Motor neuron (in vitro differentiated cells): Measurements from ENCODE around the gene TBC1D2. TPM values are rescaled to one million over a fixed set of nuclear protein-coding genes. Genes with fewer than 3 reads are reported as not detected.

ENCODE experiments used
- ATAC-seq, 8 experiments: fragments of 200-7000 bp; cut with Tn5 transposase; replicated peaks in 6 of 8; 2 replicates each; pipeline ENCODE4 v1.8.0; 2021; ENCODE audit warnings: mild to moderate bottlenecking in 8 of 8, moderate library complexity in 8 of 8
- H3K27ac ChIP-seq, 2 donors: fragments of 250-450 bp; sonication (Bioruptor Pico); 2 replicates each; pipeline ENCODE4 v1.9.0; 2021; ENCODE audit warnings: antibody characterized with exemption in 2 of 2, mild to moderate bottlenecking in 2 of 2, moderate library complexity in 1 of 2
- H3K4me1 ChIP-seq, 2 donors: fragments of 250-450 bp; sonication (Bioruptor Pico); replicated peaks in 1 of 2; 2 replicates each; pipeline ENCODE4 v1.6.1; 2021; ENCODE audit warnings: antibody characterized with exemption in 2 of 2, mild to moderate bottlenecking in 2 of 2, moderate library complexity in 1 of 2
- H3K4me3 ChIP-seq, 5 donors: fragments of 250-450 bp; sonication (Bioruptor Pico); 2 replicates each; pipeline ENCODE4 v1.9.0; 2021; ENCODE audit warnings: antibody characterized with exemption in 5 of 5, mild to moderate bottlenecking in 5 of 5, moderate library complexity in 4 of 5
- WGBS, 10 experiments: fragments of 450-650 bp; shearing (Covaris generic); methylation state at CpG; one replicate each; pipeline ENCODE4 v1.0.0; 2022; 5-methylcytosine and 5-hydroxymethylcytosine counted together
- in situ Hi-C, 9 experiments: fragments of 400-800 bp; cut with MboI; loops; one replicate each; pipeline ENCODE4 v1.15.0; 2021; ENCODE audit warnings: low sequenced_read_pairs in 9 of 9, low pct_unique_long_range_greater_than_20kb in 2 of 9; ENCODE audit not compliant: unreplicated experiment in 9 of 9
- total RNA-seq, 8 experiments: library from RNA; unstranded; fragments of 300-600 nt; gene quantifications; 2 replicates each; pipeline versions ENCODE4 v1.2.3 to v1.2.4, GENCODE V29; 2022

The TBC1D2 gene
- total RNA-seq, 8 experiments from 2014 or later: 0.79 to 10.6 (median 2.1) TPM

DNA sequence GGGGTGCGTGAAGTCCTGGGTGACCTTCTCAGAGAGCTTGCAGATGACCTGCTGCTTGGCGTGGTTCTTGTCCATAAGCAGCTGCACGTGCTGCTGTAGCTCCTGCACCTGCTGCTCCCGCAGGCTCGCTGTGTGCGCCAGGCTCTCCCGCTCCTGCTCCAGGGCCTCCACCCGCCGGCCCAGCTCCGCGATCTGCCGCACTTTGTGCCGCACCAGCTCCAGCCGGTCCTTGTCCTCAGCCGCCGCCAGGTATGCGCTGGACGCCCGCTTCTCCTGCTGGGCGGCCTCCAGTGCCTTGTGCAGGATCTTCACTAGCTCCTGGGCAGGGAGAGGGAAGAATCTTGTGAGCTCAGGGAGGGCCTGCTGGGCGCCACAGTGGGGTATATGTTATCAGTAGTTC, 34.5 kb downstream of the TBC1D2 start:
- Histone ChIP-seq H3K4me3 (no peak overlapping the region), H3K27ac (no peak overlapping the region), H3K4me1 (peaks cover 0 to 2% of the 10 kb centered on the region in 2 donors)
- in situ Hi-C loops: no loop called here
- 96 to 100% (median 100%) methylated on average over 1 to 8 of the region's 21 CpGs; no CpG with 5 or more reads in 7 of the 10 experiments for WGBS, 10 experiments
- no peak for ATAC-seq

DNA sequence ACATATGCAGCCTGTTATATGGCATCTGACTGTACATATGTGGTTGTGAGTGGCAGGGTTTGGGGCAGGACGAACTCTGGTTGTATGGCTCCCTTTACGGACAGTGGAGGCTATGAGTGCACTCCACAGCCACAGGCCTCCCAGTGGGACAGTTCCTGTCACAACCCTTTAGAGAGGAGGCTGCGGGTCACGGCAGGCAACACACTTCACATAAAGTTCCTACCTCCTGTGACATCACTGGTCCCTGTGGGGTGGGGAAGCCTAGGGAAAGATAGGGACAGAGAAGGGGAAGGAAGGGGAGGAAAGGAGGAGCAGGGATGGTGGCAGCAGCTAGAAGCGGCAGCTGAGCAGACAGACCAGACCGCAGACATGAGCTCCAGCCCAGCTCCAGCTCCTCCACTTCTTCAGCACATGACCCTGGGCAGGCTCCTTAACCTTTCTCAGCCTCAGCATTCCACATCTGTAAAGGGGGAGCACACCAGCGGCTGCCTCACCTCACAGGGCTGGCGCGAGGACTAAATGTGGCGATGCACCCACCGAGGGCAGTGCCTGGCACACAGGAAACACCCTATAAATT, 35.6 kb downstream of the TBC1D2 start:
- Histone ChIP-seq H3K4me3 (no peak overlapping the region), H3K4me1 (peaks cover 0 to 10% of the 10 kb centered on the region in 2 donors), H3K27ac (no peak overlapping the region)
- ATAC-seq: no peak
- in situ Hi-C loops: no loop called here
- WGBS, 10 experiments: 60 to 100% (median 96%) methylated on average over 1 to 5 of the region's 11 CpGs; no CpG with 5 or more reads in 2 of the 10 experiments

DNA sequence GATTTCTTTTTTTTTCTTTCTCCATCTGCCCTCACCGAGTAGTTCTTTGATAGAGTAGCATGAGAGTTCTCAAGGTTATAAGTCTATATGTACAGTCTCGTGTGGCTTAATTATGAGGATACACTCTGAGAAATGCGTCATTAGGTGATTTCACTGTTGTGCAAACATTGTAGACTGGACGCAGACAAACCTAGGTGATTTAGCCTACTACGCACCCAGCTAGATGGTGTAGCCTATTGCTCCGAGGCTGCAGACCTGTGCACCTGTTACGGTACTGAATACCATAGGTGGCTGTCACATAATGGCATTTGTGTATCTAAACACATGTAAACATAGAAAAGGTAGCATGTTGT, 36.1 kb downstream of the TBC1D2 start:
- ATAC-seq: no peak
- Histone ChIP-seq H3K4me3 (no peak overlapping the region), H3K4me1 (peaks cover 0 to 13% of the 10 kb centered on the region in 2 donors), H3K27ac (no peak overlapping the region)
- WGBS, 10 experiments: 0 to 94% (median 81%) methylated on average over 1 to 4 of the region's 7 CpGs; no CpG with 5 or more reads in 2 of the 10 experiments
- in situ Hi-C loops: no loop called here

DNA sequence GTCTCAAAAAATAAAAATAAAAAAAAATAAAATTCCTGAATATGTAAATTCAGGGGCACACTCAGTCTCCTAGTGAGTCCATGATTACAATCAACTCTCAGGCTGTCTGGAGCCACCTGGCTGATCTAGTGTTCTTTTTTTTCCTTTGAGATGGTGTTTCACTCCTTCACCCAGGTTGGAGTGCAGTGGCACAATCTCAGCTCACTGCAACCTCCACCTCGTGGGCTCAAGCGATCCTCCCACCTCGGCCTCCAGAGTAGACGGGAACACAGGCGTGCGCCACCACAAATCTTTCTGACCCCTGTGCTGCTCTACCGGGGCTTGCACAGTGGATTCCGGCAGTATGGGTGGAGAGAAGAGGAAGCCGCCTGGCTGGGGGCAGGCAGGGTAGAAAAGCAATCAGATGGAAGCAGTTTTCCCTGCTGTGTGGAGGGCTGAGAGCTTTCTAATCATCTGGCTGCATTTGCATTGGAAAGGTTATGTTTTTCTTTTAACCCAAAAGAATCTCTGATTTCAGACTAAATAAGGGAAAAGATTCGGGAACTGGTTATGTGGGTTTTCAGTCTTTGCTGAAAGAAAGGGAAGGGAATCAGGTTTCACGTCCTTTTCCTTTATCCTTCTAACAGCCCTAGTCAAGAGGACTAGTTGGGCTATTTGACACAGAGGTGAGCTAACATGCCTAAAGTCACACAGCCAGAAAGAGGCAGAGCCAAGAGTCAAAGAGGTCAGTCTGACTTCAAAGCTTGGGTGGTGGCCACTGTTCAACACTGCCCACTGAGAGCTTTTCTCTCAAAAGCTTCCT, 36.7 kb downstream of the TBC1D2 start:
- no peak overlapping the region for H3K27ac ChIP-seq
- in situ Hi-C loops: no loop called here
- ATAC-seq: no peak

DNA sequence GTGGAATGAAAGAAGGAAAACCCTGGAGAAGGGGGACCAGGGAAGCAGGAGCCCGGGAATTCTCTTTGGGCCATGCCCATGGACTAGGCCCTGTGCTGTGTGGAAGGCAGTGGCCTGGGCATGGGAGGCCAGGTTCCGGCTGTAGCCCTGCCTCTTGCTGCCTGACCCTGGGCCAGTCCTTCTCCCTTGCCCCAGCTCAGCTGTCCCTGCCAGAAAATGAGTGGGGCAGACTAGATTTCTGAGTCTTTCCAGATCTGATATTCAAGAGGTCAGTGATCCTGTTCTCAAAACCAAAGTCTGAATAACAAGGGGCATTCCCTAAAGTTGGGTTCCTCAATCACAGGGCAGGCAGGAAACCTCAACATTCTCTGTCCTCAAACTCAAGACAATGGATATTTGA, 38.2 kb downstream of the TBC1D2 start:
- no peak for ATAC-seq
- WGBS, 10 experiments: 88 to 100% (median 100%) methylated on average over 1 of the region's 2 CpGs; no CpG with 5 or more reads in 4 of the 10 experiments

More for the DNA sequence above, 36.7 kb downstream of the TBC1D2 start:
- Histone ChIP-seq H3K4me3 (no peak overlapping the region), H3K4me1 (peaks cover 0 to 13% of the 10 kb centered on the region in 2 donors)
- 39 to 100% (median 71%) methylated on average over 2 to 10 of the region's 11 CpGs; no CpG with 5 or more reads in 2 of the 10 experiments for WGBS, 10 experiments

DNA sequence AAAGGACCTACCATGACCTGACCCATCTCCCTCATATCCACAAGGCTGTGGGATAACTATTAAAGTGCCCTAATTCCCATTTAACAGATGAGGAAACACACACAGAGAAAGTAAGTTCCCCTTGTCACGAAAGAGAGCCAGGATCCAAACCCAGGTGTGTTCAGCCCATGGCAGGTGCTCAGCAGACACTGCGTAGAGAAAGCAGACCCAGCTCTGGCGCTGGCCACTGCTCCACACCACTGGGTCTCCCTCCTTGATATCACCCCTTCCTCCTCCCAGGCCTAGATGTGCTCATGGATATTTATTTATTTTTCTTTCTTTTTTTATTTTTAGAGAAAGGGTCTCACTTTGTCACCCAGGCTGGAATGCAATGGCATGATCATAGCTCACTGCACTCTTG, 39.1 kb downstream of the TBC1D2 start:
- 83 to 100% (median 93%) methylated on average over 1 to 2 of the region's 3 CpGs; no CpG with 5 or more reads in 6 of the 10 experiments for WGBS, 10 experiments
- Histone ChIP-seq H3K27ac (no peak overlapping the region), H3K4me1 (peaks cover 0 to 11% of the 10 kb centered on the region in 2 donors), H3K4me3 (no peak overlapping the region)
- in situ Hi-C loops: no loop called here
- no peak for ATAC-seq

More for the DNA sequence above, 38.2 kb downstream of the TBC1D2 start:
- peaks cover 0 to 13% of the 10 kb centered on the region in 2 donors for H3K4me1 ChIP-seq
- H3K27ac ChIP-seq: no peak overlapping the region
- no peak overlapping the region for H3K4me3 ChIP-seq
- in situ Hi-C loops: no loop called here

DNA sequence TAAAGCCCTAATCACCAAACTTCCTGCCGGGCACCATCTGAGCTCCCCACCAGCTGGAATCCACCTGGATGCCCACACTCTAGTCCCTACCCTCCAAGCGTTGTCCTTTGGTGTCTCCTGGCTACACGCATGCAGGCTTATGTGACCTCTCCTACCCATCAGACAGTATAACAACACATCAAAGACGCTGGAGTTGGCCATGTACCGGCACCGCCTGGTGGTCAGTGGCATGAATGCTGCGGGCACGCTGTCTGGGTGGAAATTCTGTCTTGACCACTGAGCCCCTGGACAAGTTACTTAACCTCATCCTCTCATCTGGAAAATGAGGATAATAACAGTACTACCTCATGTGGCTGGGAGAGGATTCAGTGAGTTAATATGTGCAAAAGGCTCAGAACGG, 39.6 kb downstream of the TBC1D2 start:
- Histone ChIP-seq H3K27ac (no peak overlapping the region), H3K4me3 (no peak overlapping the region), H3K4me1 (peaks cover 0 to 11% of the 10 kb centered on the region in 2 donors)
- peak in 5 of 8 experiments; percentile 30 to 86 (median 61) for ATAC-seq
- 64 to 100% (median 83%) methylated on average over 1 to 7 of the region's 9 CpGs; no CpG with 5 or more reads in 2 of the 10 experiments for WGBS, 10 experiments
- in situ Hi-C loops: no loop called here

DNA sequence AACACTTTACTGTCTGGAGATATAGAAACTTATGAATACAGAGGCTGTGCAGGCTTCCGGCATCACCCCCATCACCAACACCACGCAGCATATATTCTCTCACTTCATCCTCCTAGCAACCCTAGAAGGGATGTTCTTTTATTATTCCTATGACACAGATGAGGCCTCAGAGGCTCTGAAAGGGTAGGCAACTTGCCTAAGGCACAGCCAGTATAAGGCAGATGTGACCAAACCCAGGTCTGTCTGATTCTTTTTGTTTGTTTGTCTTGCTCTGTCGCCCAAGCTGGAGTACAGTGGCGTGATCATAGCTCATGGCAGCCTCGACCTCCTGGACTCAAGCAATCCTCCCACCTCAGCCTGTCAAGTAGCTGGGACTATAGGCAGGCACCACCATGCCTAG, 40.2 kb downstream of the TBC1D2 start:
- H3K4me1 ChIP-seq: peaks cover 0 to 11% of the 10 kb centered on the region in 2 donors
- WGBS, 10 experiments: 39 to 84% (median 50%) methylated on average over 2 to 4 of the region's 5 CpGs; no CpG with 5 or more reads in 3 of the 10 experiments
- H3K4me3 ChIP-seq: no peak overlapping the region
- in situ Hi-C loops: no loop called here
- no peak overlapping the region for H3K27ac ChIP-seq
- ATAC-seq: peak in 7 of 8 experiments; percentile 43 to 83 (median 72)

DNA sequence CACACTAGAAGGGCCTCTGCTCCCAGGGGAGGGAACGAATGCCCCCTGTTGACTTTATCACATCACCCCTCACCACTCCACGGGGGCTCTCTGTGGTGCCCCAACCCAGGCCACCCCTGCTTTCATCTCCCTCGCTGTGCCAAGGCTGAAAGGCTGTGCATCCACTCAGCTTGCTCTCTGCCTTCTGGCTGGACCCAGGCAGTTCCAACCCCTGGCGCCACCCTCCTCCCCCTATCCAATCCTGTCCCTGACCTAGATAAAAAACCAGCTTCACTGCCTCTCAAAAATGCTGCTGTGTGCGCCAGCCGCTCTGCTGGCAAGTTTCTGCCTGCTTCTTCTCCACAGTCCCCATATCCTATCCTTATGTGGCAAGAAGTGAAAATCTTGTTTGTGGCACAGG, 40.6 kb downstream of the TBC1D2 start:
- peak in 5 of 8 experiments; percentile 12 to 61 (median 42) for ATAC-seq
- in situ Hi-C loops: no loop called here
- H3K4me3 ChIP-seq: no peak overlapping the region
- H3K4me1 ChIP-seq: peaks cover 0 to 11% of the 10 kb centered on the region in 2 donors
- H3K27ac ChIP-seq: no peak overlapping the region
- WGBS, 10 experiments: 50 to 100% (median 78%) methylated on average over 2 to 3 of the region's 6 CpGs; no CpG with 5 or more reads in 7 of the 10 experiments

DNA sequence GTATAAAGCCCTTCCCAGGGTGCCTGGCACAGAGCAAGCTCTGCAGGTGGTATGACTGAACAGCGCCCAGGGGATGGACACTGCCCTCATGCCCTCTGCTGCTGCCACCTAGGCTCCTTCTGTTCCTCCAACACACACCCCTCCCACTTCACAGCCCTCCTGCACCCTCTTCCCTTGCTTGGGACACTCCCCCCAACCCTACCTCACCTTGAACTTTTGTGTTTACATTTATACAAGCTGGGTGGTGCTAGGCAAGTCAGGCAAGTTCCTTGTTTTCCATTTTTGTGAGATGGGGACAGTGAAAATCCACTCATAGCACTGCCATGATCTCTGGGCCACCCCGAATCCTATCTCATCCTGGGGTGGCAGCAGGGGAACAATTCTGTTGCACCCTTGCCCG, 44.2 kb downstream of the TBC1D2 start:
- peaks cover 0 to 11% of the 10 kb centered on the region in 2 donors for H3K4me1 ChIP-seq
- H3K4me3 ChIP-seq: no peak overlapping the region
- in situ Hi-C loops: no loop called here
- ATAC-seq: no peak
- no peak overlapping the region for H3K27ac ChIP-seq
- WGBS, 10 experiments: 90 to 100% (median 100%) methylated on average over 1 to 2 of the region's 3 CpGs; no CpG with 5 or more reads in 7 of the 10 experiments

DNA sequence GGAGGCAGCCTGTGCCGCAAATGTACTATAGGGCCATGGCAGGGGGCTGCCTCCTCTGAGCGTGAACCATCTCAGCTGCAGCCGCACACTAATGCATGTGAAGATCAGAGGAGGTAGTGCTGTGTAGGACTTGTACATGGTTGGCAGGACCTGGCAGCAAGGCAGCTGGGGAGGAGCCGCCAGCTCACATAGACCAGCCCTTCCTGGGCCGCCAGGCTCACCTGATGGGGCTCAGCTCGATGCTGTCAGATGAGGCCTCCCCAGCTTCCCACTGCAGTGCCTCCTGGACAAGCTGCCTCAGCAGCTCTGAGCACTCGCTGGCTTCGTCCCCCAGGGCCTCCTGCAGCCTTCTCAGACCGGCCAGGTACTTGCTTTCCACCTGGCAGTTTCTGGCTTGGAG, 45.0 kb downstream of the TBC1D2 start:
- no peak overlapping the region for H3K27ac ChIP-seq
- ATAC-seq: no peak
- WGBS, 10 experiments: 72 to 95% (median 82%) methylated on average over 3 to 4 of the region's 9 CpGs; no CpG with 5 or more reads in 6 of the 10 experiments
- in situ Hi-C loops: no loop called here
- no peak overlapping the region for H3K4me3 ChIP-seq
- H3K4me1 ChIP-seq: peaks cover 0 to 9% of the 10 kb centered on the region in 2 donors

DNA sequence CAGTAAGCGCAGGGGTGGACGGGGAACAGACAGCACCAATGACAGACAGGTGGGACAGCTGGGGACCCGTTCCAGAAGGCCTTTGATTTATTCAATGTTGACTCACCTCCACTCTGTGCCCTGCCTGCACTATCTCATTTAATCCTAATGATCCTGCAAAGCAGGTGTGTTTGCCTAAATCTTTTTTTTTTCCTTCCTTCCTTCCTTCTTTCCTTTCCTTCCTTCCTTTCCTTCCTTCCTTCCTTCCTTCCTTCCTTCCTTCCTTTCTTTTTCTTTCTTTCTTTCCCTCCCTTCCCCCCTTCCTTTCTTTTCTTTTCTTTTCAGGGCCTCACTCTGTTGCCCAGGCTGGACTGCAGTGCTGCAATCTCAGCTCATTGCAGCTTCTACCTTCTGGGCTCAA, 45.9 kb downstream of the TBC1D2 start:
- 20 to 100% (median 74%) methylated on average over 1 to 3 of the region's 3 CpGs; no CpG with 5 or more reads in 4 of the 10 experiments for WGBS, 10 experiments
- H3K27ac ChIP-seq: no peak overlapping the region
- in situ Hi-C loops: no loop called here
- ATAC-seq: no peak
- no peaks in the 10 kb centered on the region for H3K4me1 ChIP-seq
- no peak overlapping the region for H3K4me3 ChIP-seq

DNA sequence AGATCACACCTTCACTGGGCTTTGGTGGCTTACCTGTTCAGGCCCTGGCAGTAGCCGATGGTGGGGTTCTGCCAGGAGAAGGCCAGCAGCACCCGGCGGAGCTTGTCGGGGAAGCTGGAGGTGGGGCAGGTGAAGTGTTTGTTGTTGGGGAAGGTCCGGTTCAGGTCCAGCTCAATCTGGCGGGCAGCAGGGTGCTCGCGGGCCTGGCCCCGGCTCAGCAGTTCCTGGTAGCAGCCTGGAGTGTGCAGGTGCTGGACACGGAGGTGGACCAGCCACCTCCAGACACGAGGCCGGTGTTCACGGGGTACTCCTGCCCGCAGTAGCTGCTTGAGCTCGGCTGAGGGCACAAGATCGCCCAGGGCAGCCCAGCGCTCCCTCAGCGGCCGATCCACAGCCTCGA, 46.8 kb downstream of the TBC1D2 start:
- WGBS, 10 experiments: 77 to 100% (median 94%) methylated on average over 3 to 5 of the region's 20 CpGs; no CpG with 5 or more reads in 6 of the 10 experiments
- no peak overlapping the region for H3K4me3 ChIP-seq
- H3K27ac ChIP-seq: no peak overlapping the region
- ATAC-seq: no peak
- in situ Hi-C loops: no loop called here
- H3K4me1 ChIP-seq: no peaks in the 10 kb centered on the region
